ENCODE measurements around the gene ALOX15B. TPM values are rescaled to one million over a fixed set of nuclear protein-coding genes. Genes with fewer than 3 reads are reported as not detected.

Gene ALOX15B
- total RNA-seq, 2 experiments from 2014 or later: 0.08 TPM; not detected in 1

GRCh38 chr17:8046306-8046928, 7.6 kb downstream of the ALOX15B start:
- Mint-ChIP-seq H3K4me3 (no peak overlapping the region), H3K27ac (no peak overlapping the region), H3K36me3 (no peaks in the 10 kb centered on the region), H3K4me1 (no peaks in the 10 kb centered on the region), H3K9me3 (no peaks in the 10 kb centered on the region), H3K27me3 (peaks cover 3% of the 10 kb centered on the region)
- DNase-seq: no peak

GRCh38 chr17:8046929-8047768, 8.3 kb downstream of the ALOX15B start:
- Mint-ChIP-seq H3K27me3 (no peaks in the 10 kb centered on the region), H3K36me3 (no peaks in the 10 kb centered on the region), H3K27ac (no peak overlapping the region), H3K4me1 (no peaks in the 10 kb centered on the region), H3K9me3 (no peaks in the 10 kb centered on the region), H3K4me3 (no peak overlapping the region)
- no peak for DNase-seq

DNA sequence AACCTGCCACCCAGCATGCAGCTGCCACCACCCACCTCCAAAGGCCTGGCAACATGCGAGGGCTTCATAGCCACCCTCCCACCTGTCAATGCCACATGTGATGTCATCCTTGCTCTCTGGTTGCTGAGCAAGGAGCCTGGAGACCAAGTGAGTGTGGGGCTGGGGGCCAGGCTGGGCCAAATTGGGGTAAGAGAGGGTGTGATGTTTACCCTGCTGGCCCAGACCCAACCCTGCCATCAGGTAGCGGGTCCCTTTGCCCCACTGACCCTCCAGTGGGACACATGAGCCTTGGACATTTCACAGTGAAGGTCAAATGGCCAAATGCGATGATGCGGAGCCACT, 8.9 kb downstream of the ALOX15B start:
- Mint-ChIP-seq H3K4me3 (no peak overlapping the region), H3K36me3 (no peaks in the 10 kb centered on the region), H3K27me3 (no peaks in the 10 kb centered on the region), H3K4me1 (no peaks in the 10 kb centered on the region), H3K27ac (no peak overlapping the region), H3K9me3 (no peaks in the 10 kb centered on the region)
- no peak for DNase-seq

GRCh38 chr17:8048236-8048635, 9.4 kb downstream of the ALOX15B start:
- DNase-seq: no peak
- no peak overlapping the region for H3K27ac Mint-ChIP-seq
- no peaks in the 10 kb centered on the region for H3K4me1 Mint-ChIP-seq
- H3K9me3 Mint-ChIP-seq: no peaks in the 10 kb centered on the region
- no peaks in the 10 kb centered on the region for H3K36me3 Mint-ChIP-seq
- no peaks in the 10 kb centered on the region for H3K27me3 Mint-ChIP-seq
- no peak overlapping the region for H3K4me3 Mint-ChIP-seq

DNA sequence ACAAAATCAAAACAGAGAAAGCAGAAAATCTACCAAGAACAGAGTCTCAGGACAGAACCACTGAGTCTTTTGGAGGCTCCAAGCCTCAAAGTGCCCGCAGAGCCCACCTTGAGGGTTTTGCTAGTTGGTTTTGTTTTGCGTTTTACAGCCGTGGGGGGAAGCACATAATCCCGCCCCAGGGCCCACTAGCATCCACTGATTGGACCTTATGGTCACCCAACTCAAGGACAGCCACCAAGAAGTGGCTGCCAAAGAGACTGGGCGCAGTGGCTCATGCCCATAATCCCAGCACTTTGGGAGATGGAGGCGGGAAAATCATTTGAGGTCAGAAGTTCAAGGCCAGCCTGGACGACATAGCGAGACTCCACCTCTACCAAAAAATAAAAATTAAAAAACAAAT, 9.9 kb downstream of the ALOX15B start:
- H3K4me3 Mint-ChIP-seq: no peak overlapping the region
- H3K27ac Mint-ChIP-seq: no peak overlapping the region
- H3K9me3 Mint-ChIP-seq: no peaks in the 10 kb centered on the region
- no peaks in the 10 kb centered on the region for H3K36me3 Mint-ChIP-seq
- no peaks in the 10 kb centered on the region for H3K27me3 Mint-ChIP-seq
- H3K4me1 Mint-ChIP-seq: no peaks in the 10 kb centered on the region
- DNase-seq: no peak

DNA sequence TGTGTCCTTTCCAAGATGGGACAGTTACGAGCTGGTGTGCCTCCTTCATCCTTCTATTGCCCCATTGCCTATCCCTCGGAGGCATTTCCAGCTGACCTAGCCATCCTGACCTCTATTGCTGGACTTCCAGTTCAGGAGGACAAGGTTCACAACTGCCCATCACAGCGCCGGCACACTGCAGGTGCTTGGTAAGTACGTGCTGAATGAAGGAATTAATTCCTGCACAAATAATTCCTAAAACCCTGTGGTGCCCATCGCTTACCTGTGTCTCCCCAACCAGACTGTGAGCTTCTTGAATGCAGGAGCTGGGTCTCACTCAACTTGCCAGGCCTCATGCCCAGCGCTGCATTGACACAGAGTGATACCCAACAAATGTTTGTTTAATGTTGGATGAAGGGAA, 13.0 kb downstream of the ALOX15B start:
- Mint-ChIP-seq H3K4me1 (peaks cover 12% of the 10 kb centered on the region), H3K36me3 (no peaks in the 10 kb centered on the region), H3K27me3 (peaks cover 7% of the 10 kb centered on the region), H3K9me3 (no peaks in the 10 kb centered on the region), H3K27ac (no peak overlapping the region), H3K4me3 (no peak overlapping the region)
- no peak for DNase-seq

- H3K4me1 Mint-ChIP-seq: peaks cover 15% of the 10 kb centered on the region
- H3K9me3 Mint-ChIP-seq: no peaks in the 10 kb centered on the region
Observed at GRCh38 chr17:8052256-8053252, 13.7 kb downstream of the ALOX15B start.

DNA sequence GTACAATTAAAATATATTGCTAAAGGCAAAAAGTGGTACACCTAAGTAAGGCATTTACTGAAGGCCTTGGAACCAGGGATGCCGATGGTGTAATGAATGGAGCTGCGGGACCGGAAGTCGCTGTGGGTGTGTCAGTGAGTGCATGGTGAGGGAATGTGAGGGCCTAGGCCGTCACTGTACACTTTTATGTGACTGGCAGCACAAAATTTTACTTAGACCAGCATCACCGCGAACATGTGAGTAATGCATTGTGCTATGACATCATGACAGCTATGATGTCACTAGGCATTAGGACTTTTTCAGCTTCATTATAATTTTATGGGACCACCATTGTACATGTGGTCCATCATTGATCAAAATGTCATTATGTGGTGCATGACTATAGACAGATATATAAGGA, 14.7 kb downstream of the ALOX15B start:
- Mint-ChIP-seq H3K4me3 (no peak overlapping the region), H3K9me3 (no peaks in the 10 kb centered on the region), H3K27me3 (peaks cover 24% of the 10 kb centered on the region), H3K27ac (no peak overlapping the region), H3K4me1 (peaks cover 15% of the 10 kb centered on the region), H3K36me3 (no peaks in the 10 kb centered on the region)
- no peak for DNase-seq

More at GRCh38 chr17:8052256-8053252, 13.7 kb downstream of the ALOX15B start:
- no peak for DNase-seq
- Mint-ChIP-seq H3K27me3 (peaks cover 15% of the 10 kb centered on the region), H3K4me3 (no peak overlapping the region), H3K36me3 (no peaks in the 10 kb centered on the region), H3K27ac (no peak overlapping the region)

- DNase-seq: no peak
- Mint-ChIP-seq H3K27ac (no peak overlapping the region), H3K27me3 (peaks cover 46% of the 10 kb centered on the region), H3K4me1 (peaks cover 19% of the 10 kb centered on the region), H3K9me3 (no peaks in the 10 kb centered on the region), H3K36me3 (no peaks in the 10 kb centered on the region), H3K4me3 (no peak overlapping the region)
Observed at GRCh38 chr17:8055851-8056231, 17.0 kb downstream of the ALOX15B start.

GRCh38 chr17:8056232-8056975, 17.5 kb downstream of the ALOX15B start:
- peak; percentile 59 for DNase-seq
- H3K27ac Mint-ChIP-seq: no peak overlapping the region
- no peaks in the 10 kb centered on the region for H3K9me3 Mint-ChIP-seq
- H3K36me3 Mint-ChIP-seq: no peaks in the 10 kb centered on the region
- H3K27me3 Mint-ChIP-seq: peaks cover 52% of the 10 kb centered on the region
- H3K4me1 Mint-ChIP-seq: peaks cover 19% of the 10 kb centered on the region
- no peak overlapping the region for H3K4me3 Mint-ChIP-seq

- Mint-ChIP-seq H3K27me3 (peaks cover 59% of the 10 kb centered on the region), H3K9me3 (no peaks in the 10 kb centered on the region), H3K36me3 (no peaks in the 10 kb centered on the region), H3K4me1 (peaks cover 21% of the 10 kb centered on the region), H3K27ac (no peak overlapping the region), H3K4me3 (no peak overlapping the region)
- no peak for DNase-seq
Observed at GRCh38 chr17:8056976-8057625, 18.2 kb downstream of the ALOX15B start.

DNA sequence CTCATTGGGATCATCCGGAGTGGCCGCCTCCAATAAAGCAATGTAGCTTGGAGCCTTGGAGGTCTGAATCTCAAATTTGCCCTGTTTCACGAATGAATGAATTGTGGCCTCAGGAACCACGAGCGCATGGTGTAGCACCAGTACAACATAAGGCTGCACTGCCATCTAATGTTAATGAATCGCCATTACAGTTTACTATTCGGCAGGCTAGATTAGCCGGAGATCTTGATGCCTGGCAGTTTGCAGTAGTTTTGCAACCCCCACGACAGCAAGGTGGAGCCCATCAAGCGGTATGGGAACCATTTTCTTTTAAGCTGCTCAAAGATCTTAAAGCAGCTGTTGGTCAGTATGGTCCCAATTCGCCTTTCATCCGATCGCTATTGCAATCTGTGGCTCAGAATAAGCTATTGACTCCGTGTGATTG, 18.8 kb downstream of the ALOX15B start:
- Mint-ChIP-seq H3K9me3 (no peaks in the 10 kb centered on the region), H3K4me1 (peaks cover 21% of the 10 kb centered on the region), H3K27me3 (peaks cover 65% of the 10 kb centered on the region), H3K27ac (no peak overlapping the region), H3K36me3 (no peaks in the 10 kb centered on the region), H3K4me3 (no peak overlapping the region)
- DNase-seq: peak; percentile 49

DNA sequence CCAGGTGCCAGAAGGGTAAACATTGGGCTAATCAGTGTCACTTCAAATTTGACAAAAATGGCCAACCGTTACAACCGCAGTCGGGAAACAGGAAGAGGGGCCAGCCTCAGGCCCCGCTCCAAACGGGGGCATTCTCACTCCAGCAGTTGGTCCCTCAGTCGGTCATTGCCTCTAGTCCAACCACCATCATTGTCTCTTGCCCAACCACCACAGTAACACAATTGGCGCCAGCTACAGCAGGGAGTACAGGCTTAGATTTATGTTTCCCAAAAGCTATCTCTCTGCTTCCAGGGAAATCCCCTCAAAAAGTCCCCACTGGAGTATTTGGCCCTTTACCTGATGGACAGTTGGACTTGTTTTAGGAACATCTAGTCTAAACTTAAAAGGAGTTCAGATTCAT, 20.3 kb downstream of the ALOX15B start:
- peaks cover 21% of the 10 kb centered on the region for H3K4me1 Mint-ChIP-seq
- H3K27ac Mint-ChIP-seq: no peak overlapping the region
- H3K4me3 Mint-ChIP-seq: no peak overlapping the region
- no peak for DNase-seq
- no peaks in the 10 kb centered on the region for H3K36me3 Mint-ChIP-seq
- peaks cover 77% of the 10 kb centered on the region for H3K27me3 Mint-ChIP-seq
- no peaks in the 10 kb centered on the region for H3K9me3 Mint-ChIP-seq

DNA sequence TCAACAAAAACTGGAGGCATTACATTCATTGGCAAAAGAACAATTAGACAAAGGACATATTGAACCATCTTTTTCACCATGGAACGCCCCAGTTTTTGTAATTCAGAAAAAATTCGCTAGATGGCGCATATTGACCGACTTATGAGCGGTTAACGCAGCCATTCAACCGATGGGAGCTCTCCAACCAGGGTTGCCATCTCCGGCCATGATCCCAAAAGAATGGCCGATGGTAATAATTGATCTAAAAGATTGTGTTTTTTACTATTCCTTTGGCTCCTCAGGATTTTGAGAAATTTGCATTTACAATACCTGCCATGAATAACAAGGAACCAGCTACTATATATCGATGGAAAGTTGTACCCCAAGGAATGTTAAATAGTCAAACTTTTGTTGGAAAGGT, 21.4 kb downstream of the ALOX15B start:
- Mint-ChIP-seq H3K9me3 (no peaks in the 10 kb centered on the region), H3K27me3 (peaks cover 87% of the 10 kb centered on the region), H3K27ac (no peak overlapping the region), H3K4me3 (no peak overlapping the region), H3K36me3 (no peaks in the 10 kb centered on the region), H3K4me1 (peaks cover 21% of the 10 kb centered on the region)
- peak; percentile 47 for DNase-seq

All from activated naive CD8-positive, alpha-beta T cell treated with anti-CD3 and anti-CD28 coated beads for 36 hours (primary cell).